LoVo (cell line): ENCODE results near the gene NCR2.
A peak's percentile ranks its signal among the peaks of the same experiment; 100 is the strongest.
"Not testable (repeated sequence)": the region's sequence is repeated elsewhere in the genome, so short reads cannot be mapped to it uniquely, and the experiment has no call there.

Source experiments
- DNase-seq: peaks from one replicate; pipeline ENCODE4 v3.0.0-alpha.2; 2016; ENCODE audit warnings: low spot score

NCR2 gene, protein sequence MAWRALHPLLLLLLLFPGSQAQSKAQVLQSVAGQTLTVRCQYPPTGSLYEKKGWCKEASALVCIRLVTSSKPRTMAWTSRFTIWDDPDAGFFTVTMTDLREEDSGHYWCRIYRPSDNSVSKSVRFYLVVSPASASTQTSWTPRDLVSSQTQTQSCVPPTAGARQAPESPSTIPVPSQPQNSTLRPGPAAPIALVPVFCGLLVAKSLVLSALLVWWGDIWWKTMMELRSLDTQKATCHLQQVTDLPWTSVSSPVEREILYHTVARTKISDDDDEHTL

DNA sequence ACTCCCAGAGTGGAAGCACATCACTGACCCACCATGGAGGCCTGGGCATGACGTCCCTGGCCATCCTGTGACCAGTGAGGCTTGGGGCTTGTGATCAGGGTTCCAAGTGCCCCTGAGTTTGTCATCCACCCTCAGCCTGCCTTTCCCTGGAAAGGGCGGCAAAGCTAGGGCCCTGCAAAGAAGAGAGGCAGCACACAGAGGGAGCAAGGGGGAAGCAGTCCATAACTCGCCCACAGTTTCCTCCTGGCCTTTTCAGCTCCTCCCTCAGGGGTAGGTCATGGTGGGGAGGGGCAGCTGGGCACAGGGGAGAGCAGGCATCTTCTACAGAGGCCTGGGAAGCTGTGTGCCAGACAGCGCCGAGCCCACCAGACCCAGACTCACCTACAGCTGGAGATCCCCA lies at the start of gene NCR2:
Gene NCR2, plus strand, starts transcription at position 313 of the 400 bp plus-strand sequence. CDS start 269 bp downstream, outside the sequence.
- DNase-seq: no peak

DNA sequence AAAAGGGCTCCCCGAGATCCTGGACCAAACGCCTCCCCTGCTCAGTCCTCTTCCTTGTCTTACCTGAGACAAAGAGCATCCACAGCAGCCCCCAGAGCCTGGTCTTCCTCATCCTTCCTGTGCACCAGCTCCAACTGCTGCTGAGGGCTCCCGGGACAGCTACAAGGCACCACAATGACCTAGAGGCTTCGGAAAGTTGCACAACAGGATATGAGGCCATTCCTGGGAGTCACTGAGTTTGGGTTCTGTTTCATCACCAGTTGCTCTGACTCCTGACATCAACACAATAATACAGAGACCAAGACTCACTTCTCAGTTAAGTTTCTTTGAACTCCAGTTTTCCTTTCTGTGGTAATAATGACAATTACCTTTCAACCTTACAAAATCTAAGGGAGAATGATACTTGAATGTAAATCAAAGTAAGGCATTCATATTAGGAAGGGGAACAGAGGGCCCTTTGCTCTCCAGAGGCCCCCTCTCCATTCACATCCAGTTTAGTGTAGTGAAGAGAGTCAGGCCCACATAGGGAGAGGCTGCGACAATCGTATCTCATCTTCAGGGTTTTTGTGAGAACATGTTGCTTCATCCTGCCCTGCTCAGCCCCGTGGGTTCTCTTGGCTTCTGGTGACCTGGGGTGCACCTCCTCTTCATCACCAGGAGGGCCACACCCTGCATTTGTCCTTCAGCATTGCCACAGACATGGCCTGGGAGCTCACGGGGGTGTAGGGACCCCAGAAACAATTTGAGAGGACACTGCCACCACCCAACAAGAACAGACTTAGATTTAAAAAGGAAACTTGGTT lies 48.7 kb upstream of the NCR2 start, which contains the start of gene TREM1:
Gene TREM1, minus strand, starts transcription at position 139 of the 803 bp plus-strand sequence. Its CDS starts 27 bp downstream, at position 112.
- no peak for DNase-seq

DNA sequence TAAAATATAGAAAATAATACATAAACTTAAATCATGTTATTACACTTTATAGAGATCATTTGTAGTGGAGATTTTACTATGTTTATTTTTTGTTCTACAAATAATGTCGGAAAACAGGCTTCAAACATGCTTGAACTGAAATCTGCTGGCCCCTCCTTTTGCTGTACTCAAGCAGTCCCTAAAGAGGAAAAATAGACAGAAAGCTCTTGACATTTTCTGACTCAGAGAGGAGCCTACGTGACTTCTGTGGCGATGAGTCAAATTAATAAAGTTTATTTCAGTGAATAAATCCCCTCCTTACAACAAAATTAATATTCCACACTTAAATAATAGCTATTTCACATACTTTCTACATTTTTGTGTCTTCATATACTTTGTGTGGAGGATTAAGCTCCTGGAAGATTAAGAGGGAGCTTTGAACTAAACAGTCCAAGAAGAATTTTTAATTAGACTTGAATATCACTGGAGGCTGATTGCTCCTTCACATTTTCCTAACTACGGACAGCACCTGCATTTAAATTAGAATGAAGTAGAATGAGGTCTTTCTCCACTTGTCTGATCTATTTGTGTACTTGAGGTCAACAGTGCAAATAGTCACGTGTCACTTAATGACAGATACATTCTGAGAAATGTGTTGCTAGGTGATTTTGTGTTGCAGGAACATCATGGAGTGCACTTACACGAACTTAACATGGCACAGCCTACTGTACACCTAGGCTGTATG lies 47.2 kb upstream of the NCR2 start:
- no peak for DNase-seq

DNA sequence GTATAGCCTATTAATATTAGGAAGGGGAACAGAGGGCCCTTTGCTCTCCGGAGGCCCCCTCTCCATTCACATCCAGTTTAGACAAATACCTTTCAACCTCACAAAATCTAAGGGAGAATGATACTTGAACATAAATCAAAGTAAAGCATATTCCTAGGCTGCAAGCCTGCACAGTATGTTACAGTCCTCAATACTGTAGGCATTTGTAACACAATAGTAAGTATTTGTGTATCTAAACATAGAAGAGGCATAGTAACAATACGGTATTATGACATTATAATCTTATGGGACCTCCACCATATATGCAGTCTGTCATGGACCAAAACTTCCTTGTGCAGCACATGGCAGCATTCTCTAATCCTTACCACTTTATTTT lies 46.7 kb upstream of the NCR2 start:
- no peak for DNase-seq

GRCh38 chr6:41289815-41290214 lies 45.6 kb upstream of the NCR2 start:
- DNase-seq: no peak

GRCh38 chr6:41291717-41292116 lies 43.7 kb upstream of the NCR2 start:
- DNase-seq: no peak

GRCh38 chr6:41294214-41294872 lies 41.1 kb upstream of the NCR2 start:
- no peak for DNase-seq

GRCh38 chr6:41297248-41297647 lies 38.2 kb upstream of the NCR2 start:
- DNase-seq: not testable (repeated sequence)

DNA sequence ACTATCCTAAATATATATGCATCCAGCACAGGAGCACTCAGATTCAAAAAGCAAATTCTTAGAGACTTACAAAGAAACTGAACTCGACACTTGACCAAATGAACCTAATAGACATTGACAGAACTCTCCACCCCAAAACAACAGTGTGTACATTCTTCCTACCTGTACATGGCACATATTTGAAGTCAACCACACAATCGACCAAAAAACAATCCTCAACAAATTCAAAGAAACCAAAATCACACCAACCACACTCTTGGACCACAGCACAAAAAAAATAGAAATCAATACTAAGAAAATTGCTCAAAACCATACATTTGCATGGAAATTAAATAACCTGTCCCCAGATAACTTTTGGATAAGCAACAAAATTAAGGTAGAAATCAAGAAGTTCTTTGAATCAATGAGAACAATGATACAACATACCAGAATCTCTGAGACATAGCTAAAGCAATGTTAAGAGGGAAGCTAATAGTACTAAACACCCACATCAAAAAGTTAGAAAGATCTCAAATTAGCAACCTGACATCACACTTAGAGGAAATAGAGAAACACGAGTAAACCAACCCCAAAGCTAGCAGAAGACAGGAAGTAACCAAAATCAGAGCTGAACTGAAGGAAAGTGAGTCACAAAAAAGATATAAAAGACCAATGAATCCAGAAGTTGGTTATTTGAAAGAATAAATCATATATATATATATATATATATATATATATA lies 36.5 kb upstream of the NCR2 start:
- DNase-seq: no peak

GRCh38 chr6:41302638-41303037 lies 32.8 kb upstream of the NCR2 start:
- DNase-seq: no peak

- DNase-seq: peak; percentile 61
Measured at GRCh38 chr6:41306187-41306854, 29.1 kb upstream of the NCR2 start.

DNA sequence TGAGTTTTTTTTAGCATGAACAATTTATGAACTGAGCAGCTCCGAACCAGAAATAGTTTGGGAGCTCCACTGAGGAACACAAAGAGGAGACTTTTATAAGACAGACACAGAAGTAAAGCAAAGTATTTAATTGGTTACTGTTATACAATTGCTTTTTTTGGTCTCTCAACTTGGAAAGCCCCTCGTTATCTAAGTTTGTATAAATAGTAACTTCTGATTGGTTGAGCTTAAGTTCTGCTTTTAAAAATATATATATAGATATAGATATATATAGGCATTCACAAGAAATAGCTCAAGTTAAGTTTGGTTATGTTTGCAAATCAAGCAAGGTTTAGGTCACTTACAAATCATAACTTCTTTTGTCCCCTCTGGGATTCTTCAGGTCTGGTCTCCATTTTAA lies 20.2 kb upstream of the NCR2 start:
- no peak for DNase-seq

DNA sequence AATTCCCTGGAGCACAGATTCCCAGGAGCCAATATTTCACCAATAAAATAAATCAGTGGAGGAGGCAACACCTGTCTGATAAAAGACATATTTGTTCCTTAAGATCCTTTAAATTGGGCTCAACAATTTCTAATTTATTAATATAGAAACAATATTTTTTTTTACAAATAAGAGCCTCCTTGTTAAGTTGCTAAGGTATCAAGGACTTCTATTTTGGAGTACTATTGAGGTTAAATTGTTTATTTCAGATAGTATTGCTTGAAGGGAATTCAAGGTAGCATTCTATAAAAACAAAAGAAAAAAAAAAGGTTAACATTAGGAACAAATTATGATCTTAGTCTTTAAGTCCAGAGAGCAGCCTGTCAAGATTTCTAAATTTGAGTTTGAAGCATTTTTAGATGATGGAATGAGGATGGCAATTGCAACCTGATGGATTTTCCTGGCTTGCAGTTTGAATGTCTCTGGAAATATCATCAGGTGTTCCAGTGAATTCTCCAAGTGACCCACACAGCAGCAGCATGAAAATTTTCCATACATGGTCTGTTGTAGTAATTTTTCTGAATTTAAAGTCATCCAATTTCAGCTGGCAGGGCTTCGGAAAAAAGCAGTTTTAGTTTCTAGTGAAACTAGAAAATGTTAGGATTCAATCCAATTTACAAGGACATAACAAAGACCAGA lies 19.3 kb upstream of the NCR2 start:
- DNase-seq: no peak

DNA sequence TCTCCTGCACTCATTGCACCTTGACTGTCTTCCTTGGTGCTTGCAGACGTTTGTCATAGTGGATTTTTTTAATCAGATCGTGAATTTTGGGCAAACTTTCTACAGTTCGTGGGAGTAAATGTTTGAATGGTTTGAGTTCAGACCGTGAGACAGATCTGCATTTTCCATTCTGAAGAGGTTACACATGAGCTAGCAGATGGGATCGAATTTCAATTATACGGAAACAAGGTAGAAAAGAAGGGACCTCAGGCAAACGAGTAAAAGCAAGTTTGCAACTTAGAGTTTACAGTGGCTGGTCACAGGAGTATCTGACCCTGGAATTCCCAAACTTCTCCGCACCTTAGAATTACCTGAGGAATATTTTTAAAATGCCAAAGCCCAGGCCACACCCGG lies 17.2 kb upstream of the NCR2 start:
- DNase-seq: no peak

- DNase-seq: peak; percentile 74
Measured at GRCh38 chr6:41318654-41319565, 16.5 kb upstream of the NCR2 start.

DNA sequence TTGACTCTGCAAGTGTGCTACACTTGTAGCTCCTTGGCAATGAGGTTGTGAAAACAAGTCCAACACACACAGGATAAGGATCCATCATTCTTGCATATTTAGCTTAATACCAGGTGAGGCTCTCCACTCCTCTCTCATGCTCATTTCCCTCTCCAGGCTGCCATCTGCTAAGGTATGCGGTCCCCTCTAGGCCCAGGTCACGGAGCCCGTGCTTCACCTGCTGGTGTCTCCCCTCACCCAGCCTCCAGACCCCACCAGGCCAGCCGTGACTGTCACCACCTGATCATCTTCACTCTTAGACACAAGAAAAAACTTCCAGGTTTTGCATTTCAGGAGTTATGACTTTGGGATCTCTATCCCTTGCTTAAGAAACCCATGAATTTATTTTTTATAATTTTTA lies 14.2 kb upstream of the NCR2 start:
- DNase-seq: no peak

DNA sequence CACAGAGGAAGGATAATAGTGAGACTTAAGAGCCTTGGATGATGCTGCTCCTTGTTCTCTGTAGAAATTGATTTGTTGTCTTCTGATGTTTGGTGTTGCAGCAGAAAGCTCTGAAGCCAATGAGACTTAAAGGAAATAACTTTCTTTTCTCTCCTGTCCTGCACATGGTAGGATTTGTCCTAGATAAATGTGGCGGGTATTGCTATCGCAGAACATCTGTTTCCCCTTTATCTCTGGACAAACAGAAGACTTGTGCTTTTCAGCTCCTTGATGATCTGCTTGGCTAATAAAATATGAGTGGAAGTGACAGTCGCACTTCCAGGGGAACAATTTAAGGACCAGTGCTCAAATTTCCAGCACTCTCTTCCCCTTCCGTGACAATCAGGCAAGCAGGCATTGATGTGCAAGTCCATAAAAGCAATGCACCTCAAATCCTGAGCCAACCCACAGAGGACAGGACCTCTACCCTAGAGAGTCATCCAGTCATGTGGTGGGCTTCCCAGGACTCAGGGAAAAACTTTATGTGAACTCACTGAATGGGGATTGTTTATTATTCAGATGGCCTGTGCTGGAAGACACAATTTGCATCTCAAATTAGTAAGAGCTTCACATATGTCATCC lies 9.9 kb upstream of the NCR2 start:
- no peak for DNase-seq

GRCh38 chr6:41326092-41326491 lies 9.3 kb upstream of the NCR2 start:
- no peak for DNase-seq

DNA sequence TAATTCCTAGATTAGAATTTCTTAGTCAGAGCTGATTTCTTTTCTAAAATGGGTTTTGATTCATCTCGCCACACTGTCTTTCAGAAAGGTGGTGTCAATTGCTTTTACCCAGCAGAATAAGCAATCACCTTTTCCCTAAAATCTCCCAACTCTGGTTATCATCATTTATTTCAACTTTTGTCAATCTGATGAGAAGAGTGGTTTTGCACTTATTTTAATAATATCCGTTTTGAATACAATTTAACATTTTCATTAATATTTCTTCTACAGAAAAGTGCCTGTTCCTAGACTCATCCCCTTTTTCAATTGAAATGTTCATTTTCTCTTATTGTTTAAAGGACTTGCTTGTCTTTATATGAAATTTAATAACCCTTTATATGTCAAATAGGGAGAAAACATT lies 8.2 kb upstream of the NCR2 start:
- no peak for DNase-seq
